Measurements from ENCODE around the gene ACER3.

Gene ACER3

DNA sequence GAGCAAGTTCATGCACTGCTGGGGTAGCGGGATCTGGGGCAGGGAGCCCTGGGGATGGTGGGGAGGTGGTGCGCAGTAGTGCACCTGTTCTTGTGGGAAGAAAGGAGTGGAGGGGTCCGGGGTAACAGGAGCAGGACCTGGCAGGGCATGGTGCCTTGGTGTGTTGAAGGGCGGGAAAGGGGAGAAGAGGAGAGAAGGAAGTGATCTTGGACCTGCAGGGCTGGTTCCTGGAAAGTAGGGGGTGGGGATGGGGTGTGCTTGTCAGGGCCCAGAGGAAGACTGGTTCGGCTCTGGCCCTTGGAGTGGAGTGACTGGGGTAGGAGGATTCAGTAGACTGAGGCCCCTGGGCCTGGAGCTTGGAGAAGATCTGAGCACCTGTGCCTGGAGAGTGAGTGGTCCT is 195.2 kb downstream of the ACER3 start:
- no peak for DNase-seq (ENCODE audit: low read depth in 1 of 2, low spot score in 1 of 2)
- Histone ChIP-seq H3K27ac (replicated peaks) (no peak overlapping the region), H3K4me3 (replicated peaks; ENCODE audit: insufficient read depth, low read length) (no peak overlapping the region), H3K27me3 (ENCODE audit: insufficient read depth, poor library complexity, severe bottlenecking) (no peaks in the 10 kb centered on the region)
- TF ChIP-seq SPI1 (IDR thresholded peaks at IDR 0.05; ENCODE audit: borderline replicate concordance, low read depth), result no peak
- no peak for TF ChIP-seq GABPA (IDR thresholded peaks at IDR 0.05; ENCODE audit: low read depth)
- TF ChIP-seq CTCF (IDR thresholded peaks at IDR 0.05; ENCODE audit: insufficient read depth, low read length), result no peak
- TF ChIP-seq POLR2AphosphoS5 (IDR thresholded peaks at IDR 0.05; ENCODE audit: low read depth), result no peak
- TF ChIP-seq, protein P1, sequence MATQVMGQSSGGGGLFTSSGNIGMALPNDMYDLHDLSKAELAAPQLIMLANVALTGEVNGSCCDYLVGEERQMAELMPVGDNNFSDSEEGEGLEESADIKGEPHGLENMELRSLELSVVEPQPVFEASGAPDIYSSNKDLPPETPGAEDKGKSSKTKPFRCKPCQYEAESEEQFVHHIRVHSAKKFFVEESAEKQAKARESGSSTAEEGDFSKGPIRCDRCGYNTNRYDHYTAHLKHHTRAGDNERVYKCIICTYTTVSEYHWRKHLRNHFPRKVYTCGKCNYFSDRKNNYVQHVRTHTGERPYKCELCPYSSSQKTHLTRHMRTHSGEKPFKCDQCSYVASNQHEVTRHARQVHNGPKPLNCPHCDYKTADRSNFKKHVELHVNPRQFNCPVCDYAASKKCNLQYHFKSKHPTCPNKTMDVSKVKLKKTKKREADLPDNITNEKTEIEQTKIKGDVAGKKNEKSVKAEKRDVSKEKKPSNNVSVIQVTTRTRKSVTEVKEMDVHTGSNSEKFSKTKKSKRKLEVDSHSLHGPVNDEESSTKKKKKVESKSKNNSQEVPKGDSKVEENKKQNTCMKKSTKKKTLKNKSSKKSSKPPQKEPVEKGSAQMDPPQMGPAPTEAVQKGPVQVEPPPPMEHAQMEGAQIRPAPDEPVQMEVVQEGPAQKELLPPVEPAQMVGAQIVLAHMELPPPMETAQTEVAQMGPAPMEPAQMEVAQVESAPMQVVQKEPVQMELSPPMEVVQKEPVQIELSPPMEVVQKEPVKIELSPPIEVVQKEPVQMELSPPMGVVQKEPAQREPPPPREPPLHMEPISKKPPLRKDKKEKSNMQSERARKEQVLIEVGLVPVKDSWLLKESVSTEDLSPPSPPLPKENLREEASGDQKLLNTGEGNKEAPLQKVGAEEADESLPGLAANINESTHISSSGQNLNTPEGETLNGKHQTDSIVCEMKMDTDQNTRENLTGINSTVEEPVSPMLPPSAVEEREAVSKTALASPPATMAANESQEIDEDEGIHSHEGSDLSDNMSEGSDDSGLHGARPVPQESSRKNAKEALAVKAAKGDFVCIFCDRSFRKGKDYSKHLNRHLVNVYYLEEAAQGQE (IDR thresholded peaks at IDR 0.05; ENCODE audit: insufficient replicate concordance, low read depth), result no peak

DNA sequence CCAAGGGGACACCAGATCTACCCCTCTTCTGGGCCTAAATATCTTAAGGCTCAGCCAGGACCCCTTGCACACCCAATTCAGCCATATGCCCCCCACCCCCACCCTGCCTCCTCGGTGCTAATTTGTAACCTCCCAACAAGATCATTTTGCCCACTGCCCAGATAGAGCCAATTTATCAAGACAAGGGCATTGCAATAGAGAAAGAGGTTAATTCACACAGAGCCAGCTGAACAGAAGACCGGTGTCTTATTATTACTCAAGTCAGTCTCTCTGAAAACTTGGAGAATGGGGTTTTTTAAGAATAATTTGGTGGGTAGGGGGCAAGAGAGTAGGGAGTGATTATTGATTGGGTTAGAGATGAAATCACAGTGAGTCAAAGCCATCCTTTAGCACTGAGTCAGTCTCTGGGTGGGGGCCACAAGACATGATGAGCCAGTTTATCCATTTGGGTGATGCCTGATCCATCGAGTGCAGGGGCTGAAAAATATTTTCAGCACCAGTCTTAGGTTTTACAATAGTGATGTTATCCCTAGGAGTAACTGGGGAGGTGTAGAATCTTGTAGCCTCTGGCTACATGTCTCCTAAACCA is 196.2 kb downstream of the ACER3 start:
- no peak for TF ChIP-seq CTCF (IDR thresholded peaks at IDR 0.05; ENCODE audit: insufficient read depth, low read length)
- no peak for TF ChIP-seq SPI1 (IDR thresholded peaks at IDR 0.05; ENCODE audit: borderline replicate concordance, low read depth)
- TF ChIP-seq GABPA (IDR thresholded peaks at IDR 0.05; ENCODE audit: low read depth), result no peak
- TF ChIP-seq, protein P1 (IDR thresholded peaks at IDR 0.05; ENCODE audit: insufficient replicate concordance, low read depth), result no peak
- no peak for TF ChIP-seq POLR2AphosphoS5 (IDR thresholded peaks at IDR 0.05; ENCODE audit: low read depth)
- no peak overlapping the region for H3K27ac ChIP-seq (replicated peaks)
- H3K4me3 ChIP-seq (replicated peaks; ENCODE audit: insufficient read depth, low read length), result no peak overlapping the region
- no peaks in the 10 kb centered on the region for H3K27me3 ChIP-seq (ENCODE audit: insufficient read depth, poor library complexity, severe bottlenecking)
- no peak for DNase-seq (ENCODE audit: low read depth in 1 of 2, low spot score in 1 of 2)

DNA sequence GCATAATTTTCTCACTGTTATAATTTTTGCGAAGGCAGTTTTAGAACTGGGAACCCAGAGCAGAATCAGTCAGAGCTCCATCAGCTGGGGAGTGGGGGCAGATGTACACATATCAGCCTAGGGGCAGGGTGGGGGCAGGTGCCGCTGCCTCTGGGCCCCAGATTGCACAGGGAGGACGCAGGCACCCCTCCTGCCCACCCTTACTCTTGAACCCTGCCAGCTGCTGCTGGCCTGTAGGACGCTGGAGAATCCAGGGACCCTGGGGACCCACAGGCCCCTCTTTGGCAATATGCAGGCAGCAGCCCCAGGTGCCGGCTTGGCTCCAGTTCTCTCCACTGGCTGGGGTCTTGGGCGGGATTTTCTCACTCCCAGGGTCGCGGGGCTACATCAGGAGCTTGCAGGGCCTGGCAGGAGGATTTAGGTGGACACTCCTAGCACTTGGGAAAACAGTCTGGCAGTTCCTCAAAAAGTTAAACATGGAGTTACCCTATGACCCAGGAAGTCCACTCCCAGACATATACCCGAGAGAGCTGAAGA is 197.3 kb downstream of the ACER3 start:
- TF ChIP-seq GABPA (IDR thresholded peaks at IDR 0.05; ENCODE audit: low read depth) (no peak), CTCF (IDR thresholded peaks at IDR 0.05; ENCODE audit: insufficient read depth, low read length) (no peak), POLR2AphosphoS5 (IDR thresholded peaks at IDR 0.05; ENCODE audit: low read depth) (no peak), SPI1 (IDR thresholded peaks at IDR 0.05; ENCODE audit: borderline replicate concordance, low read depth) (no peak)
- TF ChIP-seq, protein P1 (IDR thresholded peaks at IDR 0.05; ENCODE audit: insufficient replicate concordance, low read depth), result no peak
- Histone ChIP-seq H3K27me3 (ENCODE audit: insufficient read depth, poor library complexity, severe bottlenecking) (no peaks in the 10 kb centered on the region), H3K4me3 (replicated peaks; ENCODE audit: insufficient read depth, low read length) (no peak overlapping the region), H3K27ac (replicated peaks) (no peak overlapping the region)
- DNase-seq (ENCODE audit: low read depth in 1 of 2, low spot score in 1 of 2), result no peak

Measured in HL-60 (cell line).